Measurements from ENCODE around the gene ITGA6.

Gene ITGA6

GRCh38 chr2:172427256-172427989 is at the start of gene ITGA6:
TSS of gene ITGA6 (plus strand) at chr2:172427586.
- peak; percentile 36 to 71 for DNase-seq

GRCh38 chr2:172380436-172381274 is 46.7 kb upstream of the ITGA6 start:
- no peak for DNase-seq

- DNase-seq = no peak
Observed at GRCh38 chr2:172381275-172382027, 45.9 kb upstream of the ITGA6 start.

GRCh38 chr2:172387361-172387760 is 40.0 kb upstream of the ITGA6 start:
- DNase-seq = no peak

- no peak for DNase-seq
Observed at GRCh38 chr2:172389685-172390339, 37.6 kb upstream of the ITGA6 start.

GRCh38 chr2:172394002-172394401 is 33.4 kb upstream of the ITGA6 start:
- no peak for DNase-seq

- no peak for DNase-seq
Observed at GRCh38 chr2:172395503-172395902, 31.9 kb upstream of the ITGA6 start.

GRCh38 chr2:172397148-172397834 is 30.1 kb upstream of the ITGA6 start:
- no peak for DNase-seq

- DNase-seq = no peak
Observed at GRCh38 chr2:172398440-172398839, 28.9 kb upstream of the ITGA6 start.

- no peak for DNase-seq
Observed at GRCh38 chr2:172399765-172400164, 27.6 kb upstream of the ITGA6 start.

- no peak for DNase-seq
Observed at GRCh38 chr2:172402198-172402597, 25.2 kb upstream of the ITGA6 start.

- no peak for DNase-seq
Observed at GRCh38 chr2:172403402-172403801, 24.0 kb upstream of the ITGA6 start.

- DNase-seq = no peak
Observed at GRCh38 chr2:172403881-172404468, 23.4 kb upstream of the ITGA6 start.

- DNase-seq = no peak
Observed at GRCh38 chr2:172404824-172405223, 22.6 kb upstream of the ITGA6 start.

GRCh38 chr2:172405673-172406072 is 21.7 kb upstream of the ITGA6 start:
- DNase-seq = no peak

- DNase-seq = no peak
Observed at GRCh38 chr2:172408143-172408766, 19.1 kb upstream of the ITGA6 start.

- DNase-seq = no peak
Observed at GRCh38 chr2:172409042-172409441, 18.3 kb upstream of the ITGA6 start.

GRCh38 chr2:172412984-172413492 is 14.3 kb upstream of the ITGA6 start:
- no peak for DNase-seq

GRCh38 chr2:172415157-172415864 is 12.1 kb upstream of the ITGA6 start:
- DNase-seq = no peak

- no peak for DNase-seq
Observed at GRCh38 chr2:172415865-172416183, 11.6 kb upstream of the ITGA6 start.

All from hippocampal formation (tissue), 2 donors.